D721Med (cell line): Measurements from ENCODE around the gene SLC25A34.

Experiments used
- DNase-seq: peaks from one replicate; pipeline ENCODE4 v3.0.0; 2011; ENCODE audit warnings: low spot score; ENCODE audit not compliant: insufficient read length
- FAIRE-seq: peaks from 2 replicates; lab custom pipeline; 2011; peaks lifted over from hg19 to GRCh38; lab: Jason Lieb, UNC
- CTCF ChIP-seq: IDR thresholded peaks from 2 replicates; pipeline ENCODE4 v1.5.1; 2012; ENCODE audit warnings: mild to moderate bottlenecking, control low read depth; ENCODE audit not compliant: insufficient read depth; ENCODE audit errors: missing control alignments

Gene SLC25A34

GRCh38 chr1:15751717-15752116 is 15.7 kb downstream of the SLC25A34 start:
- DNase-seq (no peak), FAIRE-seq (no peak)
- TF ChIP-seq CTCF: no peak

GRCh38 chr1:15753776-15754175 is 17.7 kb downstream of the SLC25A34 start:
- FAIRE-seq (no peak), DNase-seq (no peak)
- TF ChIP-seq CTCF: no peak

GRCh38 chr1:15755021-15755645 is 19.1 kb downstream of the SLC25A34 start:
- no peak for TF ChIP-seq CTCF
- FAIRE-seq (no peak), DNase-seq (no peak)

GRCh38 chr1:15755646-15756040 is 19.6 kb downstream of the SLC25A34 start:
- no peak for DNase-seq
- TF ChIP-seq CTCF: no peak
- no peak for FAIRE-seq

GRCh38 chr1:15756143-15757015 is 20.3 kb downstream of the SLC25A34 start:
- no peak for DNase-seq
- no peak for FAIRE-seq
- TF ChIP-seq CTCF: no peak

GRCh38 chr1:15757016-15757543 is 21.0 kb downstream of the SLC25A34 start:
- DNase-seq: no peak
- TF ChIP-seq CTCF: no peak
- no peak for FAIRE-seq
